Endothelial cell of umbilical vein (primary cell): Measurements from ENCODE around the gene IMPG1. TPM values are rescaled to one million over a fixed set of nuclear protein-coding genes. Genes with fewer than 3 reads are reported as not detected.

Experiments
- BruUV-seq: library from RNA; stranded (reverse); fragments of 400-500 nt; replicated peaks from 2 replicates; lab custom pipeline; 2021; lab: Mats Ljungman, UMichigan
- CTCF ChIA-PET: fragments of 300-600, 350-600 bp; sonication (Branson Sonifier 250); formaldehyde crosslinking; loops from one replicate; lab custom pipeline; 2021; ENCODE audit warnings: antibody characterized with exemption, inconsistent platforms; lab: Charles Lee
- POLR2A ChIA-PET: fragments of 300-600, 350-600 bp; sonication (Branson Sonifier 250); formaldehyde crosslinking; loops from one replicate; lab custom pipeline; 2021; ENCODE audit warnings: antibody characterized with exemption, inconsistent platforms; lab: Charles Lee
- DNase-seq: peaks from one replicate; pipeline ENCODE4 v3.0.0-alpha.2; 2011; ENCODE audit warnings: low read depth, low spot score
- FAIRE-seq: peaks from 2 replicates; lab custom pipeline; 2011; peaks lifted over from hg19 to GRCh38; lab: Jason Lieb, UNC
- H2AFZ ChIP-seq: 2 replicates; pipeline ENCODE4 v1.6.0; 2012; ENCODE audit warnings: low read depth, low read length, control low read depth, inconsistent platforms
- H3K27ac ChIP-seq: 2 replicates; pipeline ENCODE4 v1.5.1; 2011; ENCODE audit warnings: low read depth, mild to moderate bottlenecking, control low read depth, low read length, moderate library complexity; ENCODE audit not compliant: insufficient read depth
- H3K27me3 ChIP-seq, 2 experiments: 2 replicates each; pipeline versions ENCODE4 v1.6.0 to v1.6.1; 2011; ENCODE audit warnings: low read length in 2 of 2, mixed read lengths in 1 of 2; ENCODE audit not compliant: control insufficient read depth in 2 of 2, insufficient read depth in 2 of 2
- H3K36me3 ChIP-seq, 2 experiments: 2 replicates in 1 of 2; 3 replicates in 1 of 2; pipeline ENCODE4 v1.5.1; 2011; ENCODE audit warnings: low read length in 2 of 2, mild to moderate bottlenecking in 1 of 2, moderate library complexity in 1 of 2; ENCODE audit not compliant: control insufficient read depth in 2 of 2, insufficient read depth in 2 of 2; ENCODE audit errors: extremely low read depth in 1 of 2
- H3K4me1 ChIP-seq: 3 replicates; pipeline ENCODE4 v1.5.1; 2011; ENCODE audit warnings: mild to moderate bottlenecking, low read length; ENCODE audit not compliant: control insufficient read depth, insufficient read depth; ENCODE audit errors: extremely low read depth
- H3K4me2 ChIP-seq: 2 replicates; pipeline ENCODE4 v1.6.1; 2011; ENCODE audit warnings: low read length, control low read depth, mixed read lengths; ENCODE audit not compliant: insufficient read depth
- H3K4me3 ChIP-seq, 3 experiments: fragments of 200-600 bp in 1 of 3; sonication (generic), shearing (Covaris generic) in 1 of 3; replicated peaks in 1 of 3; 2 replicates each; pipeline ENCODE4 v1.5.1; 2011 to 2016; ENCODE audit warnings: control low read depth in 3 of 3, low read length in 3 of 3, mild to moderate bottlenecking in 2 of 3, inconsistent platforms in 1 of 3, low read depth in 1 of 3, moderate library complexity in 1 of 3; ENCODE audit not compliant: insufficient read depth in 1 of 3
- H3K79me2 ChIP-seq: 2 replicates; pipeline ENCODE4 v1.6.0; 2012; ENCODE audit warnings: low read length, inconsistent platforms; ENCODE audit not compliant: control insufficient read depth, insufficient read depth
- H3K9ac ChIP-seq: replicated peaks from 2 replicates; pipeline ENCODE3; 2011; ENCODE audit warnings: low read length, control low read depth; ENCODE audit not compliant: insufficient read depth; ENCODE audit errors: extremely low read depth
- H3K9me1 ChIP-seq: replicated peaks from 3 replicates; pipeline ENCODE4 v1.6.0; 2011; ENCODE audit warnings: mild to moderate bottlenecking, low read length; ENCODE audit not compliant: control insufficient read depth, insufficient read depth; ENCODE audit errors: extremely low read depth
- H3K9me3 ChIP-seq: replicated peaks from 2 replicates; pipeline ENCODE4 v1.5.1; 2012; ENCODE audit warnings: low read length, inconsistent platforms; ENCODE audit not compliant: control insufficient read depth, insufficient read depth
- H4K20me1 ChIP-seq: replicated peaks from 2 replicates; pipeline ENCODE3; 2011; ENCODE audit warnings: mild to moderate bottlenecking, low read length; ENCODE audit not compliant: control insufficient read depth, insufficient read depth; ENCODE audit errors: extremely low read depth
- CTCF ChIP-seq, 2 donors: IDR thresholded peaks; 1 replicate in 1 of 2; 2 replicates in 1 of 2; pipeline ENCODE4 v1.5.1; 2011; ENCODE audit warnings: low read length in 2 of 2, mild to moderate bottlenecking in 2 of 2, moderate library complexity in 2 of 2, control low read depth in 1 of 2, inconsistent platforms in 1 of 2, low read depth in 1 of 2; ENCODE audit not compliant: insufficient read depth in 1 of 2; ENCODE audit errors: extremely low read depth in 1 of 2
- EZH2 ChIP-seq: IDR thresholded peaks from 2 replicates; pipeline ENCODE4 v1.6.1; 2012; ENCODE audit warnings: borderline replicate concordance, low read depth, mild to moderate bottlenecking, moderate library complexity, low read length, inconsistent platforms; ENCODE audit not compliant: severe bottlenecking
- FOS ChIP-seq: IDR thresholded peaks from 2 replicates; pipeline ENCODE4 v1.6.1; 2011; ENCODE audit warnings: mild to moderate bottlenecking, low read length, moderate library complexity, borderline replicate concordance; ENCODE audit not compliant: insufficient read depth
- GATA2 ChIP-seq: IDR thresholded peaks from 2 replicates; pipeline ENCODE4 v1.7.0; 2011; ENCODE audit warnings: low read depth, mild to moderate bottlenecking, moderate library complexity, mixed read lengths, low read length; ENCODE audit not compliant: insufficient read length, insufficient read depth
- JUN ChIP-seq: IDR thresholded peaks from 2 replicates; pipeline ENCODE4 v1.6.1; 2011; ENCODE audit warnings: borderline replicate concordance, low read depth; ENCODE audit not compliant: insufficient read length, insufficient read depth
- MYC ChIP-seq: IDR thresholded peaks from one replicate; pipeline ENCODE4 v1.6.1; 2011; ENCODE audit warnings: mild to moderate bottlenecking, low read depth, low read length
- POLR2A ChIP-seq: IDR thresholded peaks from 2 replicates; pipeline ENCODE4 v1.6.1; 2012; ENCODE audit warnings: low read depth, mild to moderate bottlenecking, control low read depth, low read length
- POLR2AphosphoS5 ChIP-seq: IDR thresholded peaks from 2 replicates; pipeline ENCODE4 v1.6.1; 2012; ENCODE audit warnings: low read depth, mild to moderate bottlenecking, control low read depth, low read length, moderate library complexity; ENCODE audit not compliant: insufficient read depth
- dilution Hi-C: fragments of 300-500 bp; cut with MboI; formaldehyde crosslinking; loops from one replicate; pipeline ENCODE4 v1.15.0; 2019; ENCODE audit warnings: low sequenced_read_pairs; ENCODE audit not compliant: extremely low pct_ligation_motif_present
- intact Hi-C: fragments of 100-400 bp; cut with micrococcal nuclease; formaldehyde crosslinking; loops from one replicate; pipeline ENCODE4 v1.10.0; 2022
- polyA plus RNA-seq, 4 experiments: library from polyadenylated mRNA; depleted of rRNA in 3 of 4; stranded (reverse) in 3 of 4; unstranded in 1 of 4; fragments of >200 nt; gene quantifications; 2 replicates each; pipeline versions ENCODE4 v1.2.1 to v1.2.3, GENCODE V29; 2011 to 2012; ENCODE audit warnings: missing spikeins in 1 of 4
- total RNA-seq: library from RNA; stranded (reverse); gene quantifications from 2 replicates; pipeline ENCODE4 v1.2.3, GENCODE V29; 2021
- TF ChIP-seq, protein P1 (sequence below): IDR thresholded peaks from 2 replicates; pipeline ENCODE4 v1.6.1; 2011; ENCODE audit not compliant: insufficient read depth, insufficient read length

IMPG1 gene
- total and polyA plus RNA-seq, 2 donors (not counting 3 experiments of a cell fraction or from before 2014, with no cell fraction given): not detected

- FAIRE-seq (no peak), DNase-seq (no peak)
- intact Hi-C loops: no loop called here
- no peaks in the 10 kb centered on the region for H3K36me3 ChIP-seq
- ChIA-PET POLR2A (no interaction called here), CTCF (no interaction called here)
- no TSS peak for BruUV-seq
- TF ChIP-seq CTCF (IDR thresholded peaks at IDR 0.05; ENCODE audit: extremely low read depth in 1 of 2, insufficient read depth in 1 of 2, low read depth in 1 of 2, low read length in 2 of 2) (no peak), POLR2A (no peak), GATA2 (no peak), JUN (no peak), MYC (no peak), FOS (no peak), EZH2 (no peak), POLR2AphosphoS5 (no peak)
- TF ChIP-seq, protein P1, sequence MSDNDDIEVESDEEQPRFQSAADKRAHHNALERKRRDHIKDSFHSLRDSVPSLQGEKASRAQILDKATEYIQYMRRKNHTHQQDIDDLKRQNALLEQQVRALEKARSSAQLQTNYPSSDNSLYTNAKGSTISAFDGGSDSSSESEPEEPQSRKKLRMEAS: no peak
- H3K4me1 ChIP-seq: no peaks in the 10 kb centered on the region
- H3K9me3 ChIP-seq: no peaks in the 10 kb centered on the region
- H3K9me1 ChIP-seq: no peaks in the 10 kb centered on the region
- dilution Hi-C loops: no loop called here
- no peaks in the 10 kb centered on the region for H4K20me1 ChIP-seq
- H3K27me3 ChIP-seq: peaks cover 0 to 2% of the 10 kb centered on the region in 2 experiments
- H2AFZ ChIP-seq: no peak overlapping the region
- H3K79me2 ChIP-seq: no peaks in the 10 kb centered on the region
- no peak overlapping the region for H3K4me2 ChIP-seq
- no peak overlapping the region for H3K9ac ChIP-seq
- H3K27ac ChIP-seq: no peak overlapping the region
- H3K4me3 ChIP-seq: no peak overlapping the region
Measured at GRCh38 chr6:75986935-75987334, 85.5 kb downstream of the IMPG1 start.
